Measurements from ENCODE around the gene TTC13.
"Not testable (repeated sequence)": the region's sequence is repeated elsewhere in the genome, so short reads cannot be mapped to it uniquely, and the experiment has no call there.

The TTC13 gene

DNA sequence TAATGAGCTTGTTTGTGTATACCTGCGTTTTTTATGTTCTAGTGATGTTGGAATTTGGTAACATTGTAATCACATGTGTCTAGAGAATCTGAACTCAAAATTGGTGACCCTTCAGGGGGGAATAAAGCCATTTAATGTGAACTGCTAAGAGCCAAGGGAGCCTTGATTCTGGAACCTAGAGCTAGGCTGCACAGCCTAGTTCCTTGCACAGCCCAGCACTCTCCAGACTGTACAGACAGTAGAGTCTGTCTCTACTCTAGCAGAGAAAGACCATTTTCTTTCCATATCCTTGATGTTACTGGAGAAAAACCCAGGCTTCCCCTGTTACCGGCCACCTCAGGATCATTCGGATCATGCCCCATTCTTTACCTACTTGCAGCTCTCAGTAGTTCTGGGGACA, 8.8 kb upstream of the TTC13 start:
- Histone ChIP-seq H3K4me3 (ENCODE audit: low read depth, low read length) (no peak overlapping the region), H3K4me1 (ENCODE audit: control insufficient read depth, insufficient read depth, low read length, unreplicated experiment) (peaks cover 13% of the 10 kb centered on the region), H3K79me2 (ENCODE audit: control insufficient read depth, insufficient read depth, low read length, unreplicated experiment) (peaks cover 21% of the 10 kb centered on the region), H3K27ac (ENCODE audit: low read depth, low read length) (no peak overlapping the region), H2AFZ (ENCODE audit: low read length, unreplicated experiment) (no peak overlapping the region), H3K27me3 (ENCODE audit: insufficient read depth, low read length) (no peaks in the 10 kb centered on the region), H3K36me3 (ENCODE audit: insufficient read depth, low read length) (peaks cover 14% of the 10 kb centered on the region; the same call in 1 of the 2 replicates)

DNA sequence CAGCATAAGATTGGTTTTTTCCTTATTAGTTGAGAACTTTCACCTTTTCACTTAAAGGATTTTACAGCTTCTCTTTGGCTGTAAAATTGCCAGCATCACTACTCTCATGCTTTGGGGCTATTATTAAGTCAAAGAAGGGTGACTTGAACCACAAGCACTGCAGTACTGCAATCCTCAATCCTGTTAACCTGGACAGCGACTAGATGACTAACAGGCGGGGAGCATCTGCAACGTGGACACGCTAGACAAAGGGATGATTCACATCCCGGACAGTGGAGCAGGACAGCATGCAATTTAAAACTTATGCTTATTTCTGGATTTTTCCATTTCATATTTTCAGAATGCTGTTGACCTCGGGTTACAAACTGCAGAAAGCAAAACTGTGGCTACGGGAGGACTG, 8.3 kb upstream of the TTC13 start:
- no peak overlapping the region for H2AFZ ChIP-seq (ENCODE audit: low read length, unreplicated experiment)
- H3K36me3 ChIP-seq (ENCODE audit: insufficient read depth, low read length): peaks cover 16% of the 10 kb centered on the region; the same call in 1 of the 2 replicates
- H3K79me2 ChIP-seq (ENCODE audit: control insufficient read depth, insufficient read depth, low read length, unreplicated experiment): peaks cover 21% of the 10 kb centered on the region
- H3K4me1 ChIP-seq (ENCODE audit: control insufficient read depth, insufficient read depth, low read length, unreplicated experiment): peaks cover 16% of the 10 kb centered on the region
- H3K4me3 ChIP-seq (ENCODE audit: low read depth, low read length): no peak overlapping the region
- H3K27ac ChIP-seq (ENCODE audit: low read depth, low read length): no peak overlapping the region
- H3K27me3 ChIP-seq (ENCODE audit: insufficient read depth, low read length): no peaks in the 10 kb centered on the region

DNA sequence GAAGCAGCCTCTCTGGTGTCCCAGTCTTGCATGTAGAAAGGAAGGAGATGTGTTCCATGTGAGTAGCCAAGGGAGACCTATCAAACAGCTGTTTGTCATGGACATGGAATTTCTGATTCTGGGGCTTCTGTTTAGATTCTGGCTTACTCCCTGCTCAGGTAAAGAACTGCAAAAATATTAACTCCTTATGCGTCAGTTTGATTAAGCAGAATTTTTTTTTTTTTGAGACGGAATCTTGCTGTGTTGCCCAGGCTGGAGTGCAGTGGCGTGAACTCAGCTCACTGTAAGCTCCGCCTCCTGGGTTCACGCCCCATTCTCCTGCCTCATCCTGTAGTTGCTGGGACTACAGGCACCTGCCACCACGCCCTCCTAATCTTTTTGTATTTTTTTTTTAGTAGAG, 7.0 kb upstream of the TTC13 start:
- no peak overlapping the region for H3K27ac ChIP-seq (ENCODE audit: low read depth, low read length)
- peaks cover 18% of the 10 kb centered on the region for H3K36me3 ChIP-seq (ENCODE audit: insufficient read depth, low read length)
- peaks cover 28% of the 10 kb centered on the region for H3K79me2 ChIP-seq (ENCODE audit: control insufficient read depth, insufficient read depth, low read length, unreplicated experiment)
- no peaks in the 10 kb centered on the region for H3K27me3 ChIP-seq (ENCODE audit: insufficient read depth, low read length)
- no peak overlapping the region for H3K4me3 ChIP-seq (ENCODE audit: low read depth, low read length)
- no peak overlapping the region for H2AFZ ChIP-seq (ENCODE audit: low read length, unreplicated experiment)
- peaks cover 16% of the 10 kb centered on the region for H3K4me1 ChIP-seq (ENCODE audit: control insufficient read depth, insufficient read depth, low read length, unreplicated experiment)

DNA sequence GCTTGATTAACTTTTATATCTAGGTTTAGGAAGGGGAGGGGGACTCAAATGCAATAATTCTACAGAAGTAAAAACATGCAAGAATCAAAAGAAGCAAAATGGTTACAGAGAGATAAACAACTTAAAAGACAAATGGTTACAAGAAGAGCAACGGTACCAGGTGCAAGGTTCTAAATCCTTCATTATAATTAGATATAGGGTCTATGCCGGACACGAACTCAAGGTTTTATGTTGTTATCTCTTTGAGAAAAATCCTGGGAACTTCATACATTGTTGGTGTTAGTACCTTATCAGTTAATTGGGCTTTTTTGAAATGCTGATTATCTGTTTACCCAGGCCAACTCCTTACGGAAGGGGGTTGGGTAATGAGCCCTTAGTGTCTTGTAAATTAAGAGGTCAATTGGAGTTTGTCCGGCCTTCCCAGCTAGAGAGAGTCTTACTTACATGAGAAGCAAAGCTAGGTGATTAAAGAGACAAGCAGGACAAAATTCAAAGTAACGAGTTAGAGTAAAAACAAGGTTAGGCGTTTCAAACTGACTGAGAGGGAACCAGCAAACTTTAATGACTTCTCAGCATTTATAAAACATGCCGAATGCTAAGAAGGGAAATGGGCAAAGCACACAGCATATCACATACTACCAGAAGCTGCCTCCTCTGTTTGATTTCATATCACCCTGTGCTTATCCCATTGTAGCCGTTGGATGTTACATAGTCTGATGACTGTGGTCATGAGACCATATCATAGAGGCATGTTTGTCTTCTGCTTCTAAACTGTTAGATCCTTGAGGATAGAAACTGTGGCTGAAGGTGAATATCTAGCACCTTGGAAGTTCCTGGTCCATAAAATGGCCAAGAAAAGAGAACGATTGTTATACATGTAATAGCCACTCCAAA, 6.2 kb upstream of the TTC13 start:
- not testable (repeated sequence) for H2AFZ ChIP-seq (ENCODE audit: low read length, unreplicated experiment)

DNA sequence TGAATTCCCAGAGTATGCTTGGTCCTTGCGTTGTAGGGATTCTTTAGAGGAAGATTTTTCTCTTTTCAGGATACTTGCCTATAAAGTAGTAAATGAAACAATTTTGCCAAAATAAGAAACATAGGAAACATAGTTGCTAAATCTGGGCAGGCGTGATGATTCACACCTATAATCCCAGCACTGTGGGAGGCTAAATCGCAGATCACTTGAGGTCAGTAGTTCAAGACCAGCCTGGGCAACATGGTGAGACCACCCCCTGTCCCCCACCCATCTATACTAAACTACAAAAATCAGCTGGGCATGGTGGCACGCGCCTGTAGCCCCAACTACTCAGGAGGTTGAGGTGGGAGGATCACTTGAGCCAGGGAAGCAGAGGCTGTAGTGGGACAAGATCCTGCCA, 5.2 kb upstream of the TTC13 start:
- H3K4me3 ChIP-seq (ENCODE audit: low read depth, low read length): no peak overlapping the region
- H2AFZ ChIP-seq (ENCODE audit: low read length, unreplicated experiment): no peak overlapping the region
- H3K27ac ChIP-seq (ENCODE audit: low read depth, low read length): no peak overlapping the region
- peaks cover 9% of the 10 kb centered on the region; the same call in 1 of the 2 replicates for H3K36me3 ChIP-seq (ENCODE audit: insufficient read depth, low read length)
- no peaks in the 10 kb centered on the region for H3K27me3 ChIP-seq (ENCODE audit: insufficient read depth, low read length)
- H3K4me1 ChIP-seq (ENCODE audit: control insufficient read depth, insufficient read depth, low read length, unreplicated experiment): peaks cover 22% of the 10 kb centered on the region
- H3K79me2 ChIP-seq (ENCODE audit: control insufficient read depth, insufficient read depth, low read length, unreplicated experiment): peaks cover 35% of the 10 kb centered on the region

More for the DNA sequence above, 6.2 kb upstream of the TTC13 start:
- H3K4me3 ChIP-seq (ENCODE audit: low read depth, low read length); H3K27me3 ChIP-seq (ENCODE audit: insufficient read depth, low read length); H3K27ac ChIP-seq (ENCODE audit: low read depth, low read length): not testable (repeated sequence)
- Histone ChIP-seq H3K36me3 (ENCODE audit: insufficient read depth, low read length) (peaks cover 13% of the 10 kb centered on the region), H3K79me2 (ENCODE audit: control insufficient read depth, insufficient read depth, low read length, unreplicated experiment) (peaks cover 30% of the 10 kb centered on the region), H3K4me1 (ENCODE audit: control insufficient read depth, insufficient read depth, low read length, unreplicated experiment) (peaks cover 19% of the 10 kb centered on the region)

DNA sequence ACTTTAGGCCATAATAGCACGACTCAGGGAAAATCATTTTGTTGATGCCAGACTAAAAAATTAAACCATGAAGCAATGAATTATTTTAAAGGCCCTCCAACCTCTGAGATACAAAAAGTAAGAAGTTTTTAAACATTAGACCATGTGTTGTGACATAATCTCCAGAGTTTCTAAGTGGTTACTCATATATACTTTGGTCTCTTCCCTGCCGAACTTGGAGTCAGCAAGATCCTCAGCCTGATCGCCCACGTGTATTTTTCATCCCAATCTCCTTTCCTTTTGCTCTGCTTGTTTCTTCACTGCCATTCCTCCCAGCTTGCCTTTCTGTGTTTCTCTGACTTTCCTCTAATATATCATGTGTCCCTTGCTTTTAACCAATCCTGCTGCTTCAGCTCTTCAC, 4.0 kb upstream of the TTC13 start:
- Histone ChIP-seq H3K4me1 (ENCODE audit: control insufficient read depth, insufficient read depth, low read length, unreplicated experiment) (peaks cover 24% of the 10 kb centered on the region), H2AFZ (ENCODE audit: low read length, unreplicated experiment) (no peak overlapping the region), H3K4me3 (ENCODE audit: low read depth, low read length) (no peak overlapping the region), H3K27ac (ENCODE audit: low read depth, low read length) (no peak overlapping the region), H3K27me3 (ENCODE audit: insufficient read depth, low read length) (no peaks in the 10 kb centered on the region), H3K79me2 (ENCODE audit: control insufficient read depth, insufficient read depth, low read length, unreplicated experiment) (peaks cover 39% of the 10 kb centered on the region), H3K36me3 (ENCODE audit: insufficient read depth, low read length) (peaks cover 9% of the 10 kb centered on the region; the same call in 1 of the 2 replicates)

DNA sequence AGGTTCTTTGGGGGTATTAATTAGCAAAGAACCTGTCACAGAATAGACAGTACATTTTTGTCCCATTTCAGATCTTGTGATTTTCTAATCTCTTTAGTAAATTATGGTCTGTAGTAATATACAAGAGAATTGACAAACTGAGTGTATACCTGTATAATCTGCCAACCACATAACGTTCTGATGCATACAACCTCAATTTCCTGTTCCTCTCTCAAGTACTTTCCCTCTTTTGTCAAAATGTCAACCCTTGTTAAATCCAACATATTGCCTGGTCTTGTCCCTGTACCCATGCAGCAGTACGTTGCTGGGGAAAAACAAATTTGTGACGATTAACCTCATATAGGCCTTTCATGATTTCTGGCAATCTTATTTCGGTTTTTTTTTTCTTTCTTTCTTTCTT, 1.3 kb upstream of the TTC13 start:
- Histone ChIP-seq H3K4me3 (ENCODE audit: low read depth, low read length) (peak overlapping the region; percentile 88), H3K36me3 (ENCODE audit: insufficient read depth, low read length) (peaks cover 9% of the 10 kb centered on the region; the same call in 1 of the 2 replicates), H3K27ac (ENCODE audit: low read depth, low read length) (no peak overlapping the region), H3K27me3 (ENCODE audit: insufficient read depth, low read length) (no peaks in the 10 kb centered on the region), H3K79me2 (ENCODE audit: control insufficient read depth, insufficient read depth, low read length, unreplicated experiment) (peaks cover 37% of the 10 kb centered on the region), H2AFZ (ENCODE audit: low read length, unreplicated experiment) (peak overlapping the region; percentile 89), H3K4me1 (ENCODE audit: control insufficient read depth, insufficient read depth, low read length, unreplicated experiment) (peaks cover 23% of the 10 kb centered on the region)

DNA sequence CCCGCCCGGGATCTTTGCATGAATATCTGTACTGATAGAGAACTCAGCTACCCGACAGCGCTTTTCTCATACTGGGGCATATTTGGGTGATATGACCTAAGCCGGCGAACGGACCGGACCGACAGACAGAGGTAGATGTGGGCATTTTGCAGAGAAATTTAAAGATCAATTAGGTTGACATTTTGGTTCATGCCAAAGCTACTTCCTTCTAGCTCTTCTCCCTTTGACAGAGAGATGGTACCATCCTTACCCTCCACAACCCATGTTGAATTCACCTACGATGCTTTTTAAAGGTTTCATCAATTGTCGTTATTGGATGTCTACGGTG, 692 bp upstream of the TTC13 start:
- Histone ChIP-seq H3K27ac (ENCODE audit: low read depth, low read length) (no peak overlapping the region), H2AFZ (ENCODE audit: low read length, unreplicated experiment) (peak overlapping the region; percentile 89), H3K79me2 (ENCODE audit: control insufficient read depth, insufficient read depth, low read length, unreplicated experiment) (peaks cover 37% of the 10 kb centered on the region), H3K4me3 (ENCODE audit: low read depth, low read length) (peak overlapping the region; percentile 88), H3K4me1 (ENCODE audit: control insufficient read depth, insufficient read depth, low read length, unreplicated experiment) (peaks cover 23% of the 10 kb centered on the region), H3K27me3 (ENCODE audit: insufficient read depth, low read length) (no peaks in the 10 kb centered on the region), H3K36me3 (ENCODE audit: insufficient read depth, low read length) (peaks cover 9% of the 10 kb centered on the region; the same call in 1 of the 2 replicates)

DNA sequence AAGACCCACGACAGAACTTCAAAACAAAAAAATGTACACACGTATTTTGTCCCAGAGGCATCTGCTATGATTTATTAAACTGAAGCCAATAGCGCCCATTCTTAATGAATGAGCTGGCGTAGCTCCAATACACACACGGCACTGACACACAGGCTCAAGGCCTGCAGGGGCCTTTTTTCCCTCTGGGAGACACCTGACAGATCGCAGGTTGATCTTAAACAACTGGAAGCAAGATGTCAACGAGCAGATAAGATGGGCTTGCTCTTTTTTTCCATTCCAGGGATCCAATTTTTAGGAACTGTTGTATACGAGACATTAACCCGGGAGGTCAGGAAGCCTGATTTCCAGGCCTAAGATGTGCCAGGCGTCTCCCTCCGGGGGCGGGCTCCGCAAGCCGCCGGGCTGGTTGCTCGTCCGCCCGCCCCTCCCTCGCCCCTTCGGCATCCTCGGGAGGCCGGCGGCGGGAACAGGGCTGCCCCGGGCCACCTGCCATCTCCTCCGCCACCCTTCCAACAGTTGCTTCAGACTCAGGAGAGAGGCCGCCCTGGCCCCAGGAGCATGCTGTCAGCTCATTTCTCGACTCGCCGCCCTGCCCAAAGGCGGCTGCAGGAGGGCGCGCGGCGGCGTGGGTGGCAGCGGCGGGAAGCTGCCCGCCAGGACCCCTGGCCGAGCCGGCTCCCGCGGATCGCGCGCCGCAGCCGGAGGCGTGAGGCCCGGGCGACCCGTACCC, 735 bp downstream of the TTC13 start:
- Histone ChIP-seq H3K36me3 (ENCODE audit: insufficient read depth, low read length) (peaks cover 9% of the 10 kb centered on the region; the same call in 1 of the 2 replicates), H3K27me3 (ENCODE audit: insufficient read depth, low read length) (no peaks in the 10 kb centered on the region), H3K4me3 (ENCODE audit: low read depth, low read length) (peak overlapping the region; percentile 88), H3K79me2 (ENCODE audit: control insufficient read depth, insufficient read depth, low read length, unreplicated experiment) (peaks cover 34% of the 10 kb centered on the region), H3K27ac (ENCODE audit: low read depth, low read length) (no peak overlapping the region), H2AFZ (ENCODE audit: low read length, unreplicated experiment) (peak overlapping the region; percentile 79), H3K4me1 (ENCODE audit: control insufficient read depth, insufficient read depth, low read length, unreplicated experiment) (peaks cover 23% of the 10 kb centered on the region)

DNA sequence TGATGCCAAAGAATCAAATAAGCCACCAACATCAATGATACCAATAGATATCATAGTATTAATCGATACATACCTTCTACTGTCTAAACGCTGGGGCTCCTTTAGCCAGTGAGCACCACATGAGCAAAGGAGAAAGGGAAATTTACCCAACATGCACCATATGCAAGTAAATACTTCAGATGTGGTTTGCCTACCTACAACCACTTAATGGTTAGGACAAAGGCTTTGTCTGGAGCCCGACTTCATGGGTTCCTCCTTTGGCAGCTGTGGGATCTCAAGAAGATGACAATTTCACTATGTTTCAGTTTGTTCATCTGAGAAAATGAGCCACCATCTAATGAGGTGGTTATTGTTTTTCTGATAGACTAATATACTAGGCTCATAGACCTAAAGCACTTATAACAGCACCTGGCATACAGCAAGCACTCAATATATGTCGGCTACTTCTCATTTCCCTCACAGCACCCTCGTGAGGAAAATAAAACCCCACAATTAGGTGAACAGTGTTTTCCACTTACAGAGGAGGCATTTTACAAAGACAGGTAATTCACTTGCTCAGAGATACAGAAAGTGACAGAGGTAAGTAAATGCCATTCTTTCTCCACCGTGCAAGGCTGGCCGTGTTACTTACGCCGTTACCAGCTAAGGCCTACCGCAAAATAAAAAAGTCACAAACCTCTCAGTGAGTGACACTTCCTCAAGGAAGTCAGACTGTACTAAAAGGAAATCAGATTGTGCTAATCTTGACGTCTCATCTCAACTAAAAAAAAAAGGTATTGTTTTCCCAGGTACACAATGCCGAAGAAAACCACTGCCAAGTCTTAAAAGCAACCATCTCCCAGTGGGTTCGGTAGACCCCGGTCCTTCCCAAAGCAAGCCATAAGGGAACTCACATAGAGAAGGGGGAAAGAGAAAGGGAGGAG, 1.6 kb downstream of the TTC13 start:
- Histone ChIP-seq H3K27me3 (ENCODE audit: insufficient read depth, low read length) (no peaks in the 10 kb centered on the region), H2AFZ (ENCODE audit: low read length, unreplicated experiment) (no peak overlapping the region), H3K36me3 (ENCODE audit: insufficient read depth, low read length) (peaks cover 9% of the 10 kb centered on the region; the same call in 1 of the 2 replicates), H3K4me3 (ENCODE audit: low read depth, low read length) (peak overlapping the region; percentile 88), H3K27ac (ENCODE audit: low read depth, low read length) (no peak overlapping the region), H3K79me2 (ENCODE audit: control insufficient read depth, insufficient read depth, low read length, unreplicated experiment) (peaks cover 34% of the 10 kb centered on the region), H3K4me1 (ENCODE audit: control insufficient read depth, insufficient read depth, low read length, unreplicated experiment) (peaks cover 15% of the 10 kb centered on the region)
